Adrenal gland (tissue), 5 donors: ENCODE results near the gene FEZF2.

ENCODE experiments used
- POLR2A ChIP-seq, 2 donors: fragments of 450-650 bp; IDR thresholded peaks; one replicate each; pipeline ENCODE4 v1.6.1; 2017; ENCODE audit warnings: antibody characterized with exemption in 2 of 2, mild to moderate bottlenecking in 2 of 2, moderate library complexity in 1 of 2
- TF ChIP-seq, protein P1 (sequence below), 6 experiments: fragments of 450-650 bp in 4 of 6; fragments of 200-600 bp in 2 of 6; sonication (generic) in 1 of 6; IDR thresholded peaks; 1 replicate in 5 of 6; 2 replicates in 1 of 6; pipeline versions ENCODE4 v1.5.1 to v1.8.0; 2016 to 2021; ENCODE audit warnings: antibody characterized with exemption in 6 of 6, mild to moderate bottlenecking in 2 of 6, moderate library complexity in 1 of 6
- donor health status: DM: no; HTN: no; CAD: no.

DNA sequence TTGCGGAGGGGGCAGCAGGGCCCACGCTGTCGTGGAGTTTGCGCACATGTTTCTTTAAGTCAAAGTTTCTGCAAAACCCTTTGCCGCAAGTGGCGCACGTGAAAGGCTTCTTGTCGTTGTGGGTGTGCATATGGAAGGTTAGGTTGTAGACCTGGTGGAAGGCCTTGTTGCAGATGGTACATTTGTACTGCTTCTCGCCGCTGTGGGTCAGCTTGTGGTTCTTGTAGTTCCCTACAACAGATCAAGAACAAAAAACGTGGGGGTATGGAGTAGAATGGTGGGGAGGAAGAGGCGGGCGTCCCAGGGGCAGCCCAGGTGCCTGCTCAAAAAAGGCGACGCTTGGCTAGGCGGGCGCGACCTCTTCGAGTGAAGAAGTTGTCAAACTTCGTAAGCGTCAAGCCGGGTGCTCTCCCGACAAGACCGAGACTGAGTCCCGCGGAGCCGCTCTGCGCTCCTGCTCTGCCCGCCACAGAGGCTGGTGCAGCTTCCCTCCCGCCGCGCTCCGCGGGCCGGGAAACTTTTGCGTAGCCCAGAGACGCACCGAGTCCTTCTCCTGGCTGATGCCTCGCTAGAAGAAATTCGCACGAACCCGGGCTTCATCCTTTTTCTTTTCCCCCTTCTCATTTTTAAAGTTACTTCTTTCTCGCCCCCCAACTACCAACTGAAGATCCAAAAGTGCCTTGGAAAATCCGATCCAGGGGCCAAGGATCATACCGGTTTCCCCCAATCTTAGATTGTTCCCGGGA, 3.1 kb downstream of the FEZF2 start:
- TF ChIP-seq, protein P1, sequence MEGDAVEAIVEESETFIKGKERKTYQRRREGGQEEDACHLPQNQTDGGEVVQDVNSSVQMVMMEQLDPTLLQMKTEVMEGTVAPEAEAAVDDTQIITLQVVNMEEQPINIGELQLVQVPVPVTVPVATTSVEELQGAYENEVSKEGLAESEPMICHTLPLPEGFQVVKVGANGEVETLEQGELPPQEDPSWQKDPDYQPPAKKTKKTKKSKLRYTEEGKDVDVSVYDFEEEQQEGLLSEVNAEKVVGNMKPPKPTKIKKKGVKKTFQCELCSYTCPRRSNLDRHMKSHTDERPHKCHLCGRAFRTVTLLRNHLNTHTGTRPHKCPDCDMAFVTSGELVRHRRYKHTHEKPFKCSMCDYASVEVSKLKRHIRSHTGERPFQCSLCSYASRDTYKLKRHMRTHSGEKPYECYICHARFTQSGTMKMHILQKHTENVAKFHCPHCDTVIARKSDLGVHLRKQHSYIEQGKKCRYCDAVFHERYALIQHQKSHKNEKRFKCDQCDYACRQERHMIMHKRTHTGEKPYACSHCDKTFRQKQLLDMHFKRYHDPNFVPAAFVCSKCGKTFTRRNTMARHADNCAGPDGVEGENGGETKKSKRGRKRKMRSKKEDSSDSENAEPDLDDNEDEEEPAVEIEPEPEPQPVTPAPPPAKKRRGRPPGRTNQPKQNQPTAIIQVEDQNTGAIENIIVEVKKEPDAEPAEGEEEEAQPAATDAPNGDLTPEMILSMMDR (IDR thresholded peaks at IDR 0.05), result no peak
- TF ChIP-seq POLR2A (IDR thresholded peaks at IDR 0.05), result no peak
